SK-N-SH treated with all-trans-retinoic acid at 6 μM for 48 hours (cell line): ENCODE measurements around the gene LRRC15.

Source experiments
- ARNTL ChIP-seq: fragments of 450-650 bp; formaldehyde crosslinking; IDR thresholded peaks from 2 replicates; pipeline ENCODE4 v1.5.0; 2020; ENCODE audit warnings: low read depth, mild to moderate bottlenecking, moderate library complexity, borderline replicate concordance
- BACH2 ChIP-seq: fragments of 250-450 bp; sonication (Bioruptor Pico); IDR thresholded peaks from 2 replicates; pipeline ENCODE4 v1.9.0; 2021; ENCODE audit warnings: mild to moderate bottlenecking, borderline replicate concordance
- CSDC2 ChIP-seq: fragments of 250-450 bp; sonication (Bioruptor Pico); IDR thresholded peaks from 2 replicates; pipeline ENCODE4 v1.5.0; 2020; ENCODE audit warnings: mild to moderate bottlenecking, moderate library complexity
- CSRNP3 ChIP-seq: fragments of 250-450 bp; sonication (Bioruptor Pico); IDR thresholded peaks from 2 replicates; pipeline ENCODE4 v1.5.1; 2021; ENCODE audit warnings: mild to moderate bottlenecking, moderate library complexity
- ESRRG ChIP-seq: fragments of 250-450 bp; sonication (Bioruptor Pico); IDR thresholded peaks from 2 replicates; pipeline ENCODE4 v1.6.1; 2021; ENCODE audit warnings: mild to moderate bottlenecking
- PATZ1 ChIP-seq: fragments of 250-450 bp; sonication (Bioruptor Pico); IDR thresholded peaks from 2 replicates; pipeline ENCODE4 v1.8.0; 2020; ENCODE audit warnings: mild to moderate bottlenecking, moderate library complexity, borderline replicate concordance
- POU6F1 ChIP-seq: fragments of 250-450 bp; sonication (Bioruptor Pico); IDR thresholded peaks from 2 replicates; pipeline ENCODE4 v1.8.0; 2021; ENCODE audit warnings: low read depth, mild to moderate bottlenecking, moderate library complexity, borderline replicate concordance
- RARB ChIP-seq: fragments of 250-450 bp; sonication (Bioruptor Pico); IDR thresholded peaks from 2 replicates; pipeline ENCODE4 v1.8.0; 2021; ENCODE audit warnings: mild to moderate bottlenecking, moderate library complexity
- SNAI2 ChIP-seq: fragments of 250-450 bp; sonication (Bioruptor Pico); IDR thresholded peaks from 2 replicates; pipeline ENCODE4 v1.5.0; 2020; ENCODE audit warnings: mild to moderate bottlenecking, moderate library complexity
- TCF4 ChIP-seq: fragments of 250-450 bp; sonication (Bioruptor Pico); IDR thresholded peaks from 2 replicates; pipeline ENCODE4 v1.8.0; 2021; ENCODE audit warnings: mild to moderate bottlenecking, moderate library complexity, borderline replicate concordance
- ZC3H10 ChIP-seq: fragments of 250-450 bp; sonication (Bioruptor Pico); IDR thresholded peaks from 2 replicates; pipeline ENCODE4 v1.5.1; 2021; ENCODE audit warnings: mild to moderate bottlenecking, moderate library complexity
- ZFP30 ChIP-seq: fragments of 450-650 bp; formaldehyde crosslinking; IDR thresholded peaks from 2 replicates; pipeline ENCODE4 v1.5.0; 2022; ENCODE audit warnings: mild to moderate bottlenecking, moderate library complexity
- ZNF8 ChIP-seq: fragments of 450-650 bp; formaldehyde crosslinking; IDR thresholded peaks from 2 replicates; pipeline ENCODE4 v1.5.0; 2020; ENCODE audit warnings: mild to moderate bottlenecking, moderate library complexity

- TF ChIP-seq ZC3H10 = no peak
- TF ChIP-seq SNAI2 (CRISPR knock-in tag) = no peak
- TF ChIP-seq ZFP30 (CRISPR knock-in tag) = no peak
- TF ChIP-seq POU6F1 (CRISPR knock-in tag) = no peak
- no peak for TF ChIP-seq RARB (CRISPR knock-in tag)
- TF ChIP-seq CSRNP3 (CRISPR knock-in tag) = no peak
- no peak for TF ChIP-seq TCF4 (CRISPR knock-in tag)
- TF ChIP-seq PATZ1 (CRISPR knock-in tag) = no peak
- TF ChIP-seq ESRRG (CRISPR knock-in tag) = no peak
- TF ChIP-seq ARNTL (CRISPR knock-in tag) = no peak
- TF ChIP-seq CSDC2 (CRISPR knock-in tag) = no peak
- no peak for TF ChIP-seq ZNF8 (CRISPR knock-in tag)
- no peak for TF ChIP-seq BACH2 (CRISPR knock-in tag)
Measured at GRCh38 chr3:194337965-194338753, 31.4 kb downstream of the LRRC15 start.
